ENCODE data around the gene PEAK1. TPM values are rescaled to one million over a fixed set of nuclear protein-coding genes. Genes with fewer than 3 reads are reported as not detected.
A peak's percentile ranks its signal among the peaks of the same experiment; 100 is the strongest.
"Not testable (repeated sequence)": the region's sequence is repeated elsewhere in the genome, so short reads cannot be mapped to it uniquely, and the experiment has no call there.

PEAK1 gene
- total RNA-seq, 1 donor from 2014 or later: 58.0 TPM

DNA sequence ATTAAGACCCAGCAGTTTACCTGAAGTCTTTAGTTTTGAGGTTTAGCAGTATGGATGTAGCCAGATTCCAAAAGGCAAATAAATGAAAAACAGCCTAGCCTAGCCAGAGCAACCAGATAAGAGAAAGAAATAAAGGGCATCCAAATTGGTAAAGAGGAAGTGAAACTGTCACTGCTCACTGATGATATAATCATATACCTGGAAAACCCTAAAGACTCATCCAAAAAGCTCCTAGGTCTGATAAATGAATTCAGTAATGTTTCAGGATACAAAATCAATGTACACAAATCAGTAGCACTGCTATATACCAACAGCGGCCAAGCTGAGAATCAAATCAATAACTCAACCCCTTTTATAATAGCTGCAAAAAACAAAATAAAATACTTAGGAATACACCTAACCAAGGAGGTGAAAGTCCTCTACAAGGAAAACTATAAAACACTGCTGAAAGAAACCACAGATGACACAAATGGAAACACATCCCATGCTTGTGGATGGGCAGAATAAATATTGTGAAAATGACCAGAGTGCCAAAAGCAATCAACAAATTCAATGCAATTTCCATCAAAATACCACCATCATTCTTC is 13.6 kb downstream of the PEAK1 start:
- DNase-seq (ENCODE audit: low read depth): not testable (repeated sequence)

- peak; percentile 11 for DNase-seq (ENCODE audit: low read depth)
These were observed 17.0 kb downstream of the PEAK1 start for GRCh38 chr15:77402740-77403379.

DNA sequence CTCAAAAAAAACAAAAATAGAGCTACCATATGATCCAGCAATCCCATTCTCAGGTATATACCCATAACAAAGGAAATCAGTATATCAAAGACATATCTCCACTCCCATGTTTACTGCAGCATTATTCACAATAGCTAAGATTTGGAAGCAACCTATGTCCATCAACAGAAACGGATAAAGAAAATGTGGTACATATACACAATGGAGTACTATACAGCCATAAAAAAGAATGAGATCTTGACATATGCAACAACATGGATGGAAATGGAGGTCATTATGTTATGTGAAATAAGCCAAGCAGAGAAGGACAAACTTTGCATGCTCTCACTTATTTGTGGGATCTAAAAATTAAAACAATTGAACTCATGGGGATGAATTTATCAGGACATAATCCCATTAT is 19.6 kb downstream of the PEAK1 start:
- DNase-seq (ENCODE audit: low read depth): no peak

DNA sequence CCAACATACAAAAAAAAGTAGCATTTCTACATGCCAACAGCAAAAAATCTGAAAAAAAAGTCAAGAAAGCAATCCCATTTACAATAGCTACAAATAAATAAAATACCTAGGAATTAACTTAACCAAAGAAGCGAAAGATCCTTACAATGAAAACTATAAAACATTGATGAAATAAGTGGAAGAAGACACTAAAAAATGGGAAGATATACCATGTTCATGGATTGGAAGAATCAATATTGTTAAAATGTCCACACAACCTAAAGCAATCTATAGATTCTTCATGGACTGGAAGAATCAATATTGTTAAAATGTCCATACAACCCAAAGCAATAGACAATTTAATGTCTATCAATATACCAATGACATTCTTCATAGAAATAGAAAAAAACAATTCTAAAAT is 21.0 kb downstream of the PEAK1 start:
- DNase-seq (ENCODE audit: low read depth): no peak

DNA sequence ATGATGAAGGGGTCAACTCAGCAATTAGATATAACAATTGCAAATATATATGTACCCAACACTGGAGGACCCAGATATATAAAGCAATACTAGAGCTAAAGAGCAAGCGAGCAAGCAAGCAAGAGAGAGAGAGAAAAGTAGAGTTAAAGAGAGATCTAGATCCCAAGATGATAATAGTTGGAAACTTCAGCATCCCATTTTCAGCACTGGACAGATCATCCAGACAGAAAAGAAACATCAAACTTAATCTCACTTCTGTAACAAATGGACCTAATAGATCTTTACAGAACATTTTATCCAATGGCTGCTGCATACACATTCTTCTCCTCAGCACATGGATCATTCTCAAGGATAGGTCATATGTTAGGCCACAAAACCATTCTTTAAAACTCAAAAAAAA is 23.2 kb downstream of the PEAK1 start:
- no peak for DNase-seq (ENCODE audit: low read depth)

- DNase-seq (ENCODE audit: low read depth): no peak
These were observed 24.7 kb downstream of the PEAK1 start for GRCh38 chr15:77395013-77395774.

- no peak for DNase-seq (ENCODE audit: low read depth)
These were observed 26.4 kb downstream of the PEAK1 start for GRCh38 chr15:77393471-77393840.

- DNase-seq (ENCODE audit: low read depth): no peak
These were observed 27.0 kb downstream of the PEAK1 start for GRCh38 chr15:77392762-77393470.

DNA sequence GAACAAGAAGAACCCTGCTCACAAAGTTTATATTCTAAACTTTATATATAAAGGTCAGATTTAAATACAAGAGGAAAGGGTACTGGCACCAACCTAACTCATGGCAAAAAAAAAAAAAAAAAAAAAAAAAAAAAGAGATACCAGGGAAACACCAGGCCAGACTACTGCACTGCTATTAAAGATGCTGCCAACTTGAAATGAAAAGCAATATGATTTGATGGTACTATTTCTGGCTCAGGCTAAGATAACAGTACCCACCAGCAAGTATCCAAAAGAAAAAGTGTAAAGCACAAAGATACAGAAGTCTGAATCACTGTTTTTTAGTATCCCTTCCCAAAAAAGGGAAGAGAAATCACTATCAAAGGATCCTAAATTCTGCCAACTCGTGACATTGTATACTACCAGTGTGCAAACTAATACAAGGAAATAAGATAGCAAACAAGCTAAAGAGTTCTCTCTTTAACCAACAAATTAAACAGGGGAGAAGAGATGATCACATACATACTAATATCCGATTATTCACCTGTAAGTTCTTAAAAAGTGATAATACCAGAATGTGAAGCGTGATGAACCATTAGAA is 28.4 kb downstream of the PEAK1 start:
- no peak for DNase-seq (ENCODE audit: low read depth)

DNA sequence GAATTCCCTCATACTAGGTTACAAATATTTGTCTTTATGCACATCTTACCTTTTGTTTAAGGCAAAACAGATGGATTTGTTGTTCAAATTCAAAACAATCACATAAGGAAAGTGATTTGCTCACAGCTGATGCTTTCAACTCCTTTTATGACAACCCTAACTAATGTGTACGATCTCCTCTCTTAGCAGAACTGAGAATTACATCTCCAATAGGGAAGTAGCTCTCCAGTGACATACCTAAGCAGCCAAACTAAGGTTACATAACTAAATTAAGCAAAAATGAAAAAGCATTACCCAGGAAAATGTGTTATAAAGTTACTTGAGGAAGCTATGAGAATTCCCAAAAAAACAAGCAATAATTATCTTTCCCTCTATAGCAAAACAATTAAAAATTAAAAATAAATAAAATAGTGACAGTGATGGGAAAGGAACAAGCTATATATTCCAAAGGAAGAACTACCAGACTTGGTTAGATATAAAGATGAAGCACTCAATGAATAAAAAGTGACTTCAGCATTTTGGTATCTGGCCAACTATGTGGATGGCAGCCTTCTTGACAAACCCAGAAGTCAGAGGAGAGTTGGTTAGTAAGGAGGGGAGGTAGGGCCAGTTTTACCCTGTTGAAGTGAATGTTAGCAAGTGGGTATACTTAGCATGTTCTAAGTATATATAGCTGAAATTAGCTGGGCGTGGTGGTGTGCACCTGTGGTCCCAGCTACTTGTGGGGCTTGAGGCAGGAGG is 32.4 kb downstream of the PEAK1 start:
- no peak for DNase-seq (ENCODE audit: low read depth)

DNA sequence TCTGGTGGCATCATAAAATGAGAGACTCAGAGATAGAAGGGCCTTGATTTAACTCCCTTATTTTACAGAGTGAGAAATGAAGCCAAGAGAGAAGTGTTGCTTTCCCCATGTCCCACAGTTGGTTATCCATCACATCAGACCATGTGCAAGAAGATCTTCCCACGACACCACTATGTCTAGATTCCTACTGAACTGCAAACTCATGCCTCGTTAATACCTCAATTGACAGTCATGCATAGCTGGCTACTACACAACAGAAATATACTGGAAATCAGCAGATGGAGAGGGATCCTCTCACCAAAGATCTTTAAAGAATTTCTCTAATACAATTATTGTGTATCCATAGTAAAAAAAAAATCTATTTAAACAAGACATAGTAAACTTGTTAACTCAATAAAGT is 33.3 kb downstream of the PEAK1 start:
- DNase-seq (ENCODE audit: low read depth): no peak

DNA sequence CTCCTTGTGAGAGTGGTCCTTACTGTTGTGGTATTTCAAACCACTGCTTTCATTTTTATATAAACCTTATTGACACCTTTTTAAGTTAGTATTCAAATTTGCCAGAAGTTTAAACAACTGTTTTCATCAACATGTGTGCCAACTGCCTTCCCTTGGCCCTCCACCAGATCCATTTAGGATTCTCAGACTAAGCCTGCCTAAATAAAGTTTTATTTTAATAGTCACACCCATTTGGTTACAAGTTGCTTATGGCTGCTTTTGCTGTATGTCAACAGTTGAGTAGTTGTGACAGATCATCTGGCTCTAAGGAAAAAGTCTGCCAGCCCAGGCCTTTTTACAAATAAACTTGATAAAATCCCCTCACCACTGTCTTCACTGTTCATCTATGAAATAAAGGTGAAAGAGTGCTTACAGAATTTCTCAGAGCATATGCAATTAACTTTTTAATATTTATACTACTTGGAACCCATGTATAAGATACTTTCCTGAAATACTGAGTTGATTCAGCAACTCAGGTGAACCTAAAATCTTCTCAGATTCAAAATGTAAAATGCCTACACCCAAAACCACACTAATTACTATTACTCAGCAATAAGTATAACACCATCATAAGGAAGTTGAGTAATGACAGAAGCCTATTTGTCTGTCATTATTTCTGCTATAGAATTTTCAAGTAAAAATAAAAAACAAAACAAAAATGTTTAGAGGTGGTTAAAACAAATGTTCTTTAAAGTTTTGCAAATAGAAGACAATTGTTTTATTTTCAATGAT is 35.1 kb downstream of the PEAK1 start:
- DNase-seq (ENCODE audit: low read depth): no peak

- DNase-seq (ENCODE audit: low read depth): no peak
These were observed 35.8 kb downstream of the PEAK1 start for GRCh38 chr15:77384086-77384485.

DNA sequence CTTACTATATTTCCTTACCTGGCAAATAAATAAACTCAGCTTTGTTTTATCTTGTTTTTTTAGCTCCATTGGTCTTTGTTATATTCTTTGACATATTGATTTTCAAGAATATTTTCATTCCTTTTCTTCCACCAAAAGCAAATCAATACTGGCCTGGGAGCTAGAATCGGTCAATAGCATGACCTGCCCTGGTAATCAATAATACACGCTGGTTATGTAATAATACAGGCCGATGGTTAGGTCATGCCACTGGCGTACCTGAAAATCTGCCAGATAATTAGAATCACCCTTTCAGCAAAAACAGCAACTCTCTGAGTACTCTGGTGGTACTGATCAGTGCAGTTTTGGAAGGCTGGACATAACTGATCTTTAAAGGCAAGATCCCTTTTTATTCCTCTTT is 39.9 kb downstream of the PEAK1 start:
- DNase-seq (ENCODE audit: low read depth): no peak

DNA sequence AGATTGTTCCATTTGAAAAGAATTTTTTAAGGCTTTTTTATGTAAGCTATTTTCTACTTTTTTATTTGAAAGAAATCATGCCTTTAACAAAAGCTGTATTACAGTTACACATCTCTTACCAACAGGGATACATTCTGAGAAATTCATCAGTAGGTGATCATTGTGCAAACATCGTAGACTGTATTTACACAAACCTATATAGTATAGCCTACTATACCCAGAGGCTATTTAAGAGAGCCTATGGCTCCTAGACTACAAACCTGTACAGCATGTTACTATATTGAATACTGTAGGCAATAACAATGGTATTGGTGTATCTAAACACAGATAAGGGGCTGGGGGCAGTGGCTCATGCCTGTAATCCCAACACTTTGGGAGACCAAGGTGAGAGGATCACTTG is 43.1 kb downstream of the PEAK1 start:
- no peak for DNase-seq (ENCODE audit: low read depth)

DNA sequence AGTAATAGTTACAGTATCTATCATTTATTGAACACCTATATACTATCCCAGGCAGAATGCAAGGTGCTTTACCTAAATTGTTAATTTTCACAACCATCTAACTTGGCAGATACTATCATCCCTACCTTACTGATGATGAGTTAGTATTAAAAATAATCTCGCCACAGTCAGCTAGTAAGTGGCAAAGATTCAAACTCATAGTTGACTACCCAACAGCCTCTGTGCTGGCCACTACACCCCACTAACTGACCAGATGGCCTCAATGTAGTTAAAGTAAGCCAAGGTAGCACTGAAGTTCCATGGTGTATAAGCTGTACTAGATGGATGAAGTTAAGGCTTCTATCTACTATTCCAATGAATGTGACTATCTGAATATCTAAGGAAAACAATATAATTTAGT is 44.8 kb downstream of the PEAK1 start:
- no peak for DNase-seq (ENCODE audit: low read depth)

DNA sequence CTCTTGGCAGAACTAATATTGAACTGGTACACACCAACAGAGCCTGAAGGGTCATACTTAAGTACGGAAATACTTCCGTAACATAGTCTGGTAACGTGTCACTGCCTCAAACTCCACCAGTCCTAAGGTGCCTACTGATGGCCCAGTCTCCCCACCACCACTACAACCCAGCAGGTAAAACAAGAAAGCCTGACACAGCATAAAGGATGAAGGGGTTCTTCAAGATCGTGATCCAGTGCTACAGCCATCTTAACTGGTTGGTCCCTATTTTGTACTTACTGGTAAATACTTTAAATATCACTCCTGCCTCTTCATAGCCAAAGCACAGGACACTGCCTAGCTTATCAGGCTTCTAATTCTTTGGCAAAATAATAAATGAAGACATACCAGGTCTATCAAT is 46.5 kb downstream of the PEAK1 start:
- no peak for DNase-seq (ENCODE audit: low read depth)

DNA sequence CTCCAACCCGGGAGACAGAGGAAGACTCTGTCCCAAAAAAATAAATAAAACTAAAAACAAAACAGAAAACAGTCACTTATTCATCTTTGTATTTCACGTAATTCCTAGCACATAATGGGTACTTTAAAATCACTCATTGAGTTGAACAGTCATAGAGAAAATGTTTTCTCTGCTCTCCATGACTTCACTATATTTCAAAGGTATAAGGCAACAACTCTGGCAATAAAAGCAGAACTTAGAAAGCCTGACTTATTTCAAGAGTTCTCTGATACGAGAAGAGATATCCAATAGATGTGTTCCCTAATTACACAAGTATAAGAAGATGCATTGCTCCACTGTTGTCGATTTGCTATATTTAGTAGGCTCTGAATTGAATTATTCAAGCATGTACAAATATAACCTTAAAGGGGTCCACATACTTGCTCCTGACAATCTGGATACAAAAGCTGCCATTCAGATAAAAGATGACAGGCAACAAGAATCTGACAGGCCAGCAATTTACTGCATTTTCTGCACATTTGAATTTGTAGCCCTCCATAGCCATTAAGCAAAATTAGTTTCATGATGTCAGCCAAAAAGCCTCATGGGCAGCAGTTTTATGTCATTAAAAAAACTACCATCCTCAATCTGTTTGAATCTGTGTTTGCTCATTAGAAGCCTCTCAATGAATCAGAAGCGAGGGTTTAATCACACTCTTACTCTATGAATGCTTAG is 47.9 kb downstream of the PEAK1 start:
- DNase-seq (ENCODE audit: low read depth): no peak

DNA sequence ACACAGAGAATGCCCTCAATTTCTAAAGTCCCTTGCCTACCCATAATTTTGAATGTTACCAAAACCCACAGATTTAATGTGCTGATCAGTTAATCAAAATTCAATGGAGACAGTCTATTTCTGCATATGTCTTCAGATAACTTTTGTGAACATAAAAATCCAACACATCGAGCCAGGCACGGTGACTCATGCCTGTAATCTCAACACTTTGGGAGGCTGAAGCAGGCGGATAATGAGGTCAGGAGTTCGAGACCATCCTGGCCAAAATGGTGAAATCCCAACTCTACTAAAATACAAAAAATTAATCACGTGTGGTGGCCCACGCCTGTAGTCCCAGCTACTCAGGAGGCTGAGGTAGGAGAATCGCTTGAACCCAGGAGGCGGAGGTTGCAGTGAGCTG is 49.3 kb downstream of the PEAK1 start:
- no peak for DNase-seq (ENCODE audit: low read depth)

DNA sequence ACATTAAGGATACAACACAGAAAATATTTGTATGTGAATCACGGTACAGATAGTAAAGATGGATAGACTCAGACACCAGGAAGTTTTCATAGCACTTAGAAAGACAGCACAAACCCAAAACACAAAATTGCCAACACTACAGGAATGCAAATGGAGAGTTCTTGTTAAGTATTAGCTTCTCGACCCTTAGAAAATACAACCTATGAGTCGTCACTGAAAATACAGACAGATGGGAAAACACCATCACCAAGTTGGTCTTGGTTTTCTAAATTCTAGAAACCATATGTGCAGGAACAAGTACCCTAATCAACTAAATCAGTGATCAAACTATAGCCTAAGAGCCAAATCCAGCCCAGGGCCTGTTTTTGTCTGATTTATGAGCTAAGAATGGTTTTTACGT is 50.7 kb downstream of the PEAK1 start:
- DNase-seq (ENCODE audit: low read depth): peak; percentile 26
